Colonic mucosa (tissue), 4 donors: ENCODE data around the gene HHAT. TPM values are rescaled to one million over a fixed set of nuclear protein-coding genes. Genes with fewer than 3 reads are reported as not detected.

Experiments
- DNase-seq: peaks from one replicate; pipeline ENCODE4 v3.0.0-alpha.2; 2020
- H3K27ac ChIP-seq: fragments of 200-600 bp; one replicate; pipeline ENCODE4 v1.8.0; 2021
- H3K27me3 ChIP-seq: fragments of 200-600 bp; one replicate; pipeline ENCODE4 v1.8.0; 2021
- H3K36me3 ChIP-seq: fragments of 200-600 bp; one replicate; pipeline ENCODE4 v1.8.0; 2021
- H3K4me1 ChIP-seq: fragments of 200-600 bp; one replicate; pipeline ENCODE4 v1.8.0; 2021; ENCODE audit warnings: mild to moderate bottlenecking
- H3K4me3 ChIP-seq: fragments of 200-600 bp; one replicate; pipeline ENCODE4 v1.8.0; 2021
- H3K9ac ChIP-seq, 2 donors: one replicate each; pipeline ENCODE4 v1.7.0; 2013; ENCODE audit warnings: control low read depth in 2 of 2, low read depth in 2 of 2, low read length in 2 of 2
- H3K9me3 ChIP-seq: fragments of 200-600 bp; one replicate; pipeline ENCODE4 v1.8.0; 2021
- CTCF ChIP-seq: fragments of 200-600 bp; IDR thresholded peaks from one replicate; pipeline ENCODE4 v1.8.0; 2022; ENCODE audit warnings: antibody characterized with exemption, mild to moderate bottlenecking
- intact Hi-C: fragments of 100-400 bp; cut with DNase I; formaldehyde crosslinking; loops from one replicate; pipeline ENCODE4 v1.14.1; 2022
- total RNA-seq, 2 donors: library from RNA; stranded (reverse); fragmentation: NEBNext Ultra II Directional in 1 of 2; extraction: Animal tissue kit (Norgen Biotek cat#: 25700) in 1 of 2; gene quantifications; one replicate each; pipeline ENCODE4 v1.2.1, GENCODE V29; 2021
- donor health status: healthy.
- donor health status: DM: no; HTN: no; CAD: no.
- donor health status: DM: no; HTN: no; CAD: no.

HHAT gene
- total RNA-seq, 2 donors from 2014 or later: 3.2 to 4.9 TPM

DNA sequence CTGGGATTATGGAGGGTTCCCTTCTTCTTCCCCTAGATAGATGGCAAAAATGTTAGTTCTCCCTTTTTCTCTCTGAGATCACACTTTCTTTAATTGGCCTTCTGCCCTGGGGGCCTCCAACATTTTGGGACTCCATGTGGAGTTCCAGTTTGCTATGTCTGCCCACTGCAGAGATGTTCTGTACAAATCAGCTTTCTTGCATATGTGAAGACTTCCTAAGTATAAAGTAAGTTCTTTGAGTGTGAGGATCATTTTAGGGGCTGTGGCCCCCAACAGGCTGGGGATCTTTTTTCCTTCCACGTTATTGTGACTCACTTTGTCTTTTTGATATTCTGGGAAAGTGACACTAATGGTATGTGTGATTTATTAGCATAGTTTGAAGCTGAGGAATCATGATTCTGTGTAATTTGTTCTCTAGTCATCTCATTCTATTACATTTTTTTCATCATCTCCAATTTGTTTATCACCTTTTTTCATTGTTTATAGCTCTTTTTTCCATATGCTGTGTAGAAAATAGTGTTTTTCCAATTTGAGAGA, 48.2 kb downstream of the HHAT start:
- no peak overlapping the region for H3K4me3 ChIP-seq
- H3K27ac ChIP-seq: no peak overlapping the region
- DNase-seq: no peak
- H3K9ac ChIP-seq: no peak overlapping the region
- H3K9me3 ChIP-seq: no peaks in the 10 kb centered on the region
- intact Hi-C loops: no loop called here
- no peaks in the 10 kb centered on the region for H3K4me1 ChIP-seq
- no peaks in the 10 kb centered on the region for H3K36me3 ChIP-seq
- H3K27me3 ChIP-seq: no peaks in the 10 kb centered on the region
- no peak for TF ChIP-seq CTCF

DNA sequence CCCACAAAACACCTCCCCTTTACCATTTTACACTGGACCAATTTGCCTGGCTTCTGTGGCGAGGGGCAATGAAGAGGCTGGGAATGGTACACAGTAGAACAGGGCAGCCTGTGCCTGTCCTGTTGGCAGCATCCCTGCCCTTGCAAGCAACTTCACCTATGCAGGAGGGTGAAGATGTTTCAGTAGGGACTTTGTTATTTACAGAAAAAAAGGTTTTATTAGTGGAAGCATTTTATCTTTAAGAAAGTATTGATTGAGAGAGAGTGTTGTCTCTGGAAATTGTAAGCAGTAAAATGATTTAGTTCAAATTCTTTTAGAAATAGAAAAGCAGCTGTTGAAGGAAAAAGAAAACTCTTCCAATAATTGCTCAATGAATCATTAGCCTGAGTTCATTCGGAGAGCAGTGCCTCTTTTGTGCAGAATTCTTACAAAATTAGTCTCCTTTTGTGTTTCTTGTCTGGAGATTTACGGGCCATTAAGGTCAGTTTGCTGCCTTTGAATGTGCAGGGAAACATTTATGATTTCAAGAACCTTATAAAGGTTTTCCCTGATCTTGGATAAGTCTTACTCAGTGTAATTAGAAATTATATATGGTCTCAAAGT, 49.1 kb downstream of the HHAT start:
- Histone ChIP-seq H3K4me1 (no peaks in the 10 kb centered on the region), H3K9ac (no peak overlapping the region), H3K27ac (no peak overlapping the region), H3K27me3 (no peaks in the 10 kb centered on the region), H3K9me3 (no peaks in the 10 kb centered on the region), H3K4me3 (no peak overlapping the region), H3K36me3 (no peaks in the 10 kb centered on the region)
- intact Hi-C loops: no loop called here
- no peak for DNase-seq
- no peak for TF ChIP-seq CTCF

GRCh38 chr1:210378736-210379135, 50.0 kb downstream of the HHAT start:
- Histone ChIP-seq H3K9ac (no peak overlapping the region), H3K4me1 (no peaks in the 10 kb centered on the region), H3K4me3 (no peak overlapping the region), H3K9me3 (no peaks in the 10 kb centered on the region), H3K27ac (no peak overlapping the region), H3K27me3 (no peaks in the 10 kb centered on the region), H3K36me3 (no peaks in the 10 kb centered on the region)
- intact Hi-C loops: no loop called here
- DNase-seq: no peak
- no peak for TF ChIP-seq CTCF

- Histone ChIP-seq H3K4me3 (no peak overlapping the region), H3K4me1 (no peaks in the 10 kb centered on the region), H3K36me3 (no peaks in the 10 kb centered on the region), H3K27me3 (no peaks in the 10 kb centered on the region), H3K27ac (no peak overlapping the region), H3K9me3 (no peaks in the 10 kb centered on the region), H3K9ac (no peak overlapping the region)
- no peak for DNase-seq
- TF ChIP-seq CTCF: no peak
- intact Hi-C loops: no loop called here
Observed at GRCh38 chr1:210381934-210382333, 53.2 kb downstream of the HHAT start.

DNA sequence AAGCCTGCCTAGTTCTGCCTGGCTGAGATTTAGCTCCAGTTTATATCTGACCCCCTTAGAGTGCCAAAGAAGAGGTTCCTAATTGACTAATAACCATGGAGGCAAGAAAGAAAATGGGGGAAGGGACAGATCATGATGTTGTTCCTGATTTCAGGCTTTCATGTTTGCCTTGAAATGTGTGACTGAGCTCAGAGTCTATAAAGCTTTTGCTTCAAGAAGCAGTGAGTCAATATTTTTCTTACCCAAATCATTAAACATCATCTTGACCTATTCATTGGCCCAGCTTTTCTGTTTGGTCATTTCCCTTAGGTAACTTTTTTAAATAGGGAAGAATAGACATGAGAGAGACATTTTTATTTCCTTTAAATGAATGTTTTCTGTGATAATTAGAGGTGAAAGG, 55.9 kb downstream of the HHAT start:
- no peaks in the 10 kb centered on the region for H3K27me3 ChIP-seq
- no peaks in the 10 kb centered on the region for H3K36me3 ChIP-seq
- no peak overlapping the region for H3K4me3 ChIP-seq
- H3K4me1 ChIP-seq: no peaks in the 10 kb centered on the region
- H3K9ac ChIP-seq: no peak overlapping the region
- intact Hi-C loops: no loop called here
- TF ChIP-seq CTCF: no peak
- no peak for DNase-seq
- H3K9me3 ChIP-seq: no peaks in the 10 kb centered on the region
- no peak overlapping the region for H3K27ac ChIP-seq
